Medulla oblongata (tissue), 1 donor: ENCODE measurements around the gene GLIPR2.
"Not testable (repeated sequence)": the region's sequence is repeated elsewhere in the genome, so short reads cannot be mapped to it uniquely, and the experiment has no call there.

ENCODE experiments used
- DNase-seq: peaks from one replicate; pipeline ENCODE4 v3.0.0-alpha.2; 2015; ENCODE audit errors: extremely low spot score

GLIPR2 gene

GRCh38 chr9:36144309-36145232, 8.0 kb downstream of the GLIPR2 start:
- no peak for DNase-seq

DNA sequence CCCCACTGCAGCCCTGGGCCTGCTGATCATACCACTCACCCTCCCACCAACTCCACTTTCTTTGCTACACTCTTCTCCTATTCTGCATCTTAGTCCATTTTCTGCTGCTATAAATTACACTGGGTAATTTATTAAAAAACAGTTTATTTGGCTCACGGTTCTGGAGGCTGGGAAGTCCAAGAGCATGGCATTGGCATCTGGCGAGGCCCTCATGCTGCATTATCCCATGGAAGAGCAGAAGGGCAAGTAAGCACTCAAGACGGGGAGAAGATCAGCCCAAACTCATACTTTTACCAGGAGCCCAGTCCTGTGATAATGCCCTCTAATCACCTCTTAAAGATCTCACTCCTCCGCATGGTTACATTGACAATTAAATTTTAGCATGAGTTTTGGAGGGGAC, 9.4 kb downstream of the GLIPR2 start:
- DNase-seq = no peak

DNA sequence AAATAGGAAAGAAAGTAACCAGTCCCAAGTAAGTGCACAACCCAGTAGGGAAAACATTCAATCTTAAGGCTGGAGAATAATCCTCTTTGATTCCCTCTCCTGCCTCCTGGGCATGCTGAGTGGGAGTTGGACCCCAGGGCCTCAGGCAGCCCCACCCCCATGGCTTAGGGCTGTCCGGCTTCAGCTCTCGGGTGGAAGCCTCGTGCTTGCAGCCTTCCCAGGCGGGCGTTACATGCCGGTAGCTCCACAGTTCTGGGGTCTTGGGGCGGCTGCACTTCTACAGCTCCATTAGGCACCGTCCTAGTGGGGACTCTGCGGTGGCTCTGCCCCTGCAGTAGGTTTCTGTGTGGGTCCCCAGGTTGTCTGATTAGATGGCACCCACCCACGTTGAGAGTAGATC, 10.1 kb downstream of the GLIPR2 start:
- no peak for DNase-seq

- DNase-seq = no peak
These were observed 11.1 kb downstream of the GLIPR2 start for GRCh38 chr9:36147441-36148175.

GRCh38 chr9:36148311-36149051, 11.9 kb downstream of the GLIPR2 start:
- DNase-seq = peak; percentile 99

DNA sequence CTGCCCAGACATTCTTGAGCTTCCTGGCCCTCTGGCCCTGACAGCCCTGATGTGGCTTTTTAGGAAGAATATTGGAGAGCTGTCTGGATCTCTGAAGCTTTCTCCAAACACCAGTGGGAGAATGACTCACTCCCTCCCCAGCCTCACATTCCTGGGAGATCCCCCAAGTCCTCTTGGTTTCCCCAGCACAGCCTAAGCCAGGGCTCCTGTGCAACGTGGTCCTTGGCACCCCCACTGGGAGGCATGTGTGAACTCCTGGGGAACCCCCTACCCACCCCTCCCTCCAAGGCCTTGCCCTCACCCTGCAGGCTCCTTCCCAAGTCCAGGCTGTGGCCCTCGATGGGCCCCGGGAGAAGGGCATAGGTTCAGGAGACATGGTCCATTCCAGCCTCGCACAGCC, 12.7 kb downstream of the GLIPR2 start:
- peak; percentile 62 for DNase-seq

- no peak for DNase-seq
These were observed 14.2 kb downstream of the GLIPR2 start for GRCh38 chr9:36150574-36151315.

GRCh38 chr9:36151316-36152210, 15.0 kb downstream of the GLIPR2 start:
- peak; percentile 60 for DNase-seq

DNA sequence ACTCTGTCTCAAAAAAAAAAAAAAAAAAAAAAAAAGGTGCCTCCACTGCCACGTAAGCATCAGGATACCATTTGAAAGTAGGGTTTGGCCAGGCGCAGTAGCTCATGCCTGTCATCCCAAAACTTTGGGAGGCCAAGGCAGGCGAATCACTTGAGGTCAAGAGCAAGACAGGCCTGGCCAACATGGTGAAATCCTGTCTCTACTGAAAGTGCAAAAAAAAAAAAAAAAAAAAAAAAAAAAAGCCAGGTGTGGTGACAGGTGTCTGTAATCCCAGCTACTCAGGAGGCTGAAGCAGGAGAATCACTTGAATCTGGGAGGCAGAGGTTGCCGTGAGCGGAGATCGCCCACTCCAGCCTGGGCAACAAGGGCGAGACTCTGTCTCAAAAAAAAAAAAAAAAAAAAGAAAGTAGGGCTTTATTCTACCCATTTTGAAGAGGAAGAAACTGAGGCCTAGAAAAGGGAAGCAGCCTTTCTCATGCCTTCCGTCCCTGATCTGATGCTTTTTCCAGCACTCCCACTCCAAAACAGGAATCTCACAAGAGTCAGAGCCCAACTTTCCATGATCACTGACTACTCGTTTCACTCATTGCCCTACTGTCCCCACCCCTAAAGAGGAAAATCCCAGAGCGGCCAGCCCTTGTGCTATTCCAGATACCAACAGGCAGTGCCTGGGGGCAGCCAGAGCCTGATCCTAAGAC, 16.4 kb downstream of the GLIPR2 start:
- DNase-seq = no peak

DNA sequence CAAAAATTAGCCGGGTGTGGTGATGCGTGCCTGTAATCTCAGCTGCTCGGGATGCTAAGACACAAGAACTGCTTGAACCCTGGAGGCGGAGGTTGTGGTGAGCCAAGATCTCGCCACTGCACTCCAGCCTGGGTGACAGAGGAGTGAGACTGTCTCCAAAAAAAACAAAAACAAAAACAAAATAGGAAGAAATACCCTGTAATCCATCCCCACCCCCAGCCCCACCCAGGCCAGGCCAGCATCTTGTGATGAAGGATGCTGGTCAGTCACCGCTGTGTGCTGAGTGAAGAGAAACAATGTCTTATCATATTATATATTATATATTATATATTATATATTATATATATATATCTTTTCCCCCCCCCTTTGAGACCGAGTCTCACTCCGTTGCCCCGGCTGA, 17.2 kb downstream of the GLIPR2 start:
- DNase-seq = no peak

DNA sequence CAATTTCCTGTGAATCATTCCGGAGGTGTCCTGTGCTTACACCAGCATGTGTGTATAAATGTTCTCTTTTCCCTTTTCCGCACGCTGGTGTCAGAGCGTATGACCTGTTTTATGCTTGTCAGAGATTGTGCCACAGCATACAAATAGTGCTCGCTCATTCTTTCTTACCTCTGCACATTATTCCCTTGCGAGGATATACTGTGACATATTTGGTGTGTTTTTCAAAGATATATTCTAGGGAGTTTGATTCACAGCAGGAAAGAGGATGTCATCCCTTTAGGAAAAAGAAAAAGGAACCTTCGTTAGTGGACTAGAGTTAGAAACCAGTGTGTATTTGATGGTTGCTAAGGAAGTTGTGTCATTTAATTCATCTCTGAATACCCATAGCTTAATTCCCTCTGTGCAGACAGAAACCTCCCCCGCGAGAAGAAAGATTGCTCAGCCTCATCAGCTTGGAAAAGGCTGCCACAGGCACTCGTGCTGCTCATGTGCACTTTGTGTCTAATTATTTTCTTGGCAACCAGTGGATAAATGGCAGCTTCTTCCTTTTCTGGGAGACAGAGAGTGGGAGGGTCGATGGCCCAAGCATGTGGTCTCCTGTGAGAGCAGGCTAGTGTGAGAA, 17.9 kb downstream of the GLIPR2 start:
- peak; percentile 79 for DNase-seq

DNA sequence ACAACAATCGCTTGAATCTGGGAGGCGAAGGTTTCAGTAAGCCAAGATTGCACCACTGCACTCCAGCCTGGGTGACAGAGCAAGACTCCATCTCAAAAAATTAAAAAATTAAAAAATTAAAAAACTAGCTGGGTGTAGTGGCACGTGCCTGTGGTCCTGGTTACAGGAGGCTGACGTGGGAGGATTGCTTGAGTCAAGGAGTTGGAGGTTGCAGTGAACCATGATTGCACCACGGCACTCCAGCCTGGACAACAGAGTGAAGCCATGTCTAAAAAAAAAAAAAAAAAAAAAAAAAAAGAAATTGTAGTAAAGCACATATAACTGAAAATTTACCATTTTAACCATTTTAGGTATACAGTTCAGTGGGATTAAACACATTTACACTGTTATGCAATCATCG, 19.6 kb downstream of the GLIPR2 start:
- no peak for DNase-seq

DNA sequence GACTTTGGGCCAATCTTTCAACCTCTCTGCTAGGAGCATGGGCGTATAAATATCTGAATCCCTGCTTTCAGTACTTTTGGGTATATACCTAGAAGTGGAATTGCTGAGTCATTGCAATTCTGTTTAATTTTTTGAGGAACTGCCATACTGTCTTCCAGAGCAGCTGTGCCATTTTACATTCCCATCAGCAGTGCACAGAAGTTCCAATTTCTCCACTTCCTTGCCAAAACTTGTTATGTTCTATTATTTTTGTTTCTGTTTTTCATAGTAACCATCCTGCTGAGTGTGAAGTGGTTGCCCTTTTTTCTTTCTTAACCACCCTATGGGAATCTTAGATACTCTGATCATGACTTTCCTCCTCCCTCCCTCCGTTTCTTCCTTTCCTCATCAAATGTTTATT, 21.6 kb downstream of the GLIPR2 start:
- DNase-seq = no peak

DNA sequence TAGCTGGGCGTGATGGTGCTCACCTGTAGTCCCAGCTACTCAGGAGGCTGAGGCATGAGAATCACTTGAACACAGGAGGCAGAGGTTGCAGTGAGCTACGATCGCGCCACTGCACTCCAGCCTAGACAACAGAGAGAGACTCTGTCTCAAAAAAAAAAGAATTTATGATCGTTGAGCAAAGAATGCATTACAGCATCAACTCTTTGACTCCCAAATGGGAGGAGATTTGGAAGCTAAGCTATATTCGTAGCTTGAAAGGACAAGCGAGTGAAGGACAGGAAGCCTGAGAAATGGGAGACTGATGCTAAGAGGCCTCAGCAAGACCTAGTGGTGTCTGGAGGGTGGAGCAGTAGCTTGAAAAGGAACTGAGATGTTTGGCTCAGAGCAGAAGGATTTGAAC, 22.4 kb downstream of the GLIPR2 start:
- DNase-seq = no peak

- DNase-seq = not testable (repeated sequence)
These were observed 23.0 kb downstream of the GLIPR2 start for GRCh38 chr9:36159509-36159908.

GRCh38 chr9:36160126-36160525, 23.6 kb downstream of the GLIPR2 start:
- DNase-seq = not testable (repeated sequence)

DNA sequence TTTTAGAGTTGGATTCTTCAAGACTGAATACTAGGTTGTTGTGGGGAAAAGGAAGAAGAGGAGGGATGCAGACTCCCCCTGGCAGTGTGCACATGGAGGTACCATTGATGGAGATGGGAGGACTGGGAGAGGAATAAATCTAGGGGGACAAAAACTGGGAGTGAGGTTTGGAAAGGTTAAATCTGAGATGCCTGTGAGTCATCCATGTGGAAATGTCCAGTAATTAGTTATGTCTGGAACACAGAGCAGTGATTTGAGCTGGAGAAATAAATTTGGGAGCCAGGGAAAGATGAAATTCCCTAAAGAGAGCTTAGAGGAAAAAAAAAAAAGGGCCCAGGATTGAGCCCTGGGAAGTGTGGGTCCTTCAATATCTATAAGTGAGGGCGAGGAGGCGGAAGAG, 24.7 kb downstream of the GLIPR2 start:
- no peak for DNase-seq

DNA sequence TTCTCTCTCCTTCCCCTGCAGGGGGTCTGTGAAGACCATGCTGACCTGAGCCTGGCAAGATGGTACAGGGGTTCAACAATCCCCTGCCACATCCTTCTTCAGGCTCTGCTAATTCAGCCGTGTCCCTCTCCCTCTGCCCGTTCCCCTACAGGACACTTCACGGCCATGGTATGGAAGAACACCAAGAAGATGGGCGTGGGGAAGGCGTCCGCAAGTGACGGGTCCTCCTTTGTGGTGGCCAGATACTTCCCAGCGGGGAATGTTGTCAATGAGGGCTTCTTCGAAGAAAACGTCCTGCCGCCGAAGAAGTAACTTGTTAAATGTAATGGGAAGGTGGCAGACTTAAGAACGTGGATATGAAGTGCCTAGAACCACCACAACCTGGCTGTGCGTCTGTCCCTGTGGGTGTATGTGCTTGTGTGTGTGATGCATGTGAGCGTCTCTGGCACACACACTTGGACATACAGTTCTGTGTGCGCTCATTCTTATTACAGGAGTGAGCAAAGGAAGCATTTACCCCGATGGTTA, 25.7 kb downstream of the GLIPR2 start:
- no peak for DNase-seq
